ENCODE results near the gene SLC7A14.

Gene SLC7A14

GRCh38 chr3:170469151-170470062 lies 116.5 kb downstream of the SLC7A14 start:
- no peak for DNase-seq

- no peak for DNase-seq
Observed at GRCh38 chr3:170467571-170468147, 118.2 kb downstream of the SLC7A14 start.

DNA sequence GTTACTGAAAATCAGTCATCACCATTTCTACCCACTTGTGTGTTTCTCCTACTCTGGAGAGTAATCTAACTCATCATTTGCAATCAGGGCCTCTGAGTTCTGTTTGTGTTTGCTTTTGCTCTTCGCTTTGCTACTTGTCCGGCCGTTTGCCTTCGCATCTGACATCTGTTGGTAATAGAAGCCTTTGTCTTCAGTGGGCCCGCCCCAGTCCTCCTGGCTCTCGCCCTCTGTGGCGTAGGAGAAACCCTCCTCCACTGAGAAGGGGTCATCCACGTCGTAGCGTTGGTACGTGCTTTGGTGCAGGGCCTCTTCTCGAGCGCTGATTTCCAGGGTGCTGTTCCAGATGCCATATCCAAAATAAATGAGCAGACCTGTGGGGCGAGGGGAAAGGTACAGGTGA lies 118.9 kb downstream of the SLC7A14 start:
- no peak for DNase-seq

GRCh38 chr3:170465955-170466354 lies 119.9 kb downstream of the SLC7A14 start:
- DNase-seq: no peak

DNA sequence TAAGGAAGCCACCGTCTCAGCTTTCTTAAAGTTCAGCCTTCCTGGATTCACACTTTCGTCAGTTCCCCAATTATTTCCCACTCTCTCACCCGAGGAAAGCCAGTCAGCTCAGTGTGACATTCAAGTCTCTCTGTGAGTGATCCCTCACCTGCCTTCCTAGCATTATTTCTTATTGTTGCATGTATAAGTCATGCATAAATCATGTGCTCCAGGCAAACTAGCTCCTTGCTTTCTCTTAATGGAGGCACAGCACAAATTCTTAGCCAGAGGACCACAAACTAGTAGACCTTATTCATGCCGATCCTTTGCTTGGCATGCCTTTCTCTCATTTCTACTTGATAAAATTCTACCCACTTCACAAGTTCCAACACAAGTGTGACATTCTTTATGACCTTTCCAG lies 122.9 kb downstream of the SLC7A14 start:
- no peak for DNase-seq

DNA sequence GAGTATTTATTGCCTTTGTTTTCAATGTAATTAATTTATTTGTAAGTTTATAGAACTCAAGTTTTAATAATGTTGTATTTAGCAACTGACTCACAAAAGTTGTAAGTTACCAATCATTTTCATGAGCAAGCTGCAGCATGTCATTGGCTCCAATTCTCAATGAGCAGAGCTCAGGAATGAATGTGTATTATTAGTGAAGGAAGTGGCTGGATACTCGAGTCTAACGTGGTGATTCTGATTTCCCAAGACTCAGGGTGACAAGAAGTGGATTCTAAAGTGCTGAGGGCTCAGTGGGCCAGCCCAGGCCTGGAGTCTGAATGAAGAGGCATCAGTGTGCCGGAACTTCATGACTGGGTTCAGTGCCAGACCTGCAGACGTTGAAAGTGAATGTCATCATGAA lies 127.6 kb downstream of the SLC7A14 start:
- DNase-seq: no peak

DNA sequence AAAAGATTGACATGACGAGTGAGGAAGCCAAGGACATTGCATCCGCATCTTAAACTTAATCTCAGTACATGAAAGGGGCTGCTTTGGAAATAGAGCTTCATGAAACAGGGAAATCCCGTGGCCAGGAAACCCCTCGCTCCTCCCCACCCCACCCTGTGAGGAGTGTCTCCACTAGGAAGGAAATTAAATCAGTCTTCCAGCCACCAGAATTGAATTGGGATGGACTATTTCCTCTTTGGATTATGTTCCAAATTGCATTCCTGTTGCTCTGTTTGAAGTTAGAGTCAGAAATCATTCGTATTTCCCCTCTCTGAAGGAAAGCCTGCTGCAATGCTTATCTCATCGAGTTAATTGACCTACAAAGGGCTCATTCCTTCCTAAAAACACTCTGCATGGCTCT lies 131.4 kb downstream of the SLC7A14 start:
- no peak for DNase-seq

GRCh38 chr3:170450039-170450438 lies 135.8 kb downstream of the SLC7A14 start:
- DNase-seq: no peak

- DNase-seq: no peak
Observed at GRCh38 chr3:170448584-170448983, 137.3 kb downstream of the SLC7A14 start.

DNA sequence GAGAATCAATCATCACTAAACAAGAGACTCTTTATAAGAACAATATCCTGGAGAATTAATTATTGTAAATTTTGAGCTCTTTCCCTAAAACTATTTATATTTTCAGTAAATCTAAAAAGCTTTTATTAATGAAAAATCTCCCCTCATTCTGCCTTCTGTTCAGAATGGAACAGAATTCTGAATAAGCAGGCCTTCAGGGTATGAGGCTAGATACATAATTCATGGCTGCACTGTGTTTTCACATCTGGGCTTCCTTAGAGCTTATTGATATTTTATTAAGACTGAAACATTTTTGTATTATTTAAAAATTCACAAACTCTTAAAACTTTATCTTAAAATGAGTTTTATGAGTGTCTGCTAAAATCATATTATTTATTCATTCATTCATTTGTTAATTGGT lies 142.4 kb downstream of the SLC7A14 start:
- no peak for DNase-seq

GRCh38 chr3:170442947-170443346 lies 142.9 kb downstream of the SLC7A14 start:
- no peak for DNase-seq

GRCh38 chr3:170441412-170441811 lies 144.5 kb downstream of the SLC7A14 start:
- DNase-seq: no peak

DNA sequence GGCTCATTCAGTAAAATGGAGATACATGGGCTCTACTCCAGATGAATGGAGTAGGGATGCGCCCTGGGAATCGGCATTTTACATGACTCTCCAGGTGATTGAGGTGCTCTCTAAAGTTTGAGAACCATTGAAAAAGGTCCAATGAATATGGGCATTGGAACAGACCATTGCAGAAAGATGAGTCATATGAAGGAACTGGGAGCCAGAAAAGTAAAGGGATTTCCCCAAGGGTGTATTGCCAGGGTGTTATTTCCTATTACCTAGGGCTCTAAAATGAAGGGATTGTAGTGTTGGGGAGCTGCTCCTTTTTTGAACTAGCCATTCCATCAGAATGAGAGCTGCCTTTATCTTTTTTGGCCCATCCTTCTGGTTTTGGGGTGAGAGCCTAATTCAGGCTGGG lies 145.5 kb downstream of the SLC7A14 start:
- no peak for DNase-seq

DNA sequence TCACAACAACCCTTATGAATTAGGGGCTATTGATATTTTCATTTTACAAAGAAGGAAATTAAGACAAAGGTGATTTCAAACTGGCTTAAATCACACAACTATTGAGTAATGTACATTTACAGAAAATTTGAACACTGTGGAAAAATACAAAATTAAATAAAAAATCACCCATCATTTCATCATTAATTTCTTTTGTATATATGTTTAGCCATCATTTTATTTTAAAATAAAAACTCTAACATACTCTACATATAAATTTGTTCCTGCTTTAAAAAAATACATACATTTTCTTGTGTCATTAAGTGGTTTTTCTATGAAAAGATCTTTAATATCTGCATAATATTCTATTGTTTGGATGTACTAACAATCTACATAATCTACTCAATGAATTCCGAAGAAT lies 147.0 kb downstream of the SLC7A14 start:
- DNase-seq: no peak

GRCh38 chr3:170437696-170438407 lies 148.0 kb downstream of the SLC7A14 start:
- no peak for DNase-seq

- no peak for DNase-seq
Observed at GRCh38 chr3:170437176-170437575, 148.7 kb downstream of the SLC7A14 start.

DNA sequence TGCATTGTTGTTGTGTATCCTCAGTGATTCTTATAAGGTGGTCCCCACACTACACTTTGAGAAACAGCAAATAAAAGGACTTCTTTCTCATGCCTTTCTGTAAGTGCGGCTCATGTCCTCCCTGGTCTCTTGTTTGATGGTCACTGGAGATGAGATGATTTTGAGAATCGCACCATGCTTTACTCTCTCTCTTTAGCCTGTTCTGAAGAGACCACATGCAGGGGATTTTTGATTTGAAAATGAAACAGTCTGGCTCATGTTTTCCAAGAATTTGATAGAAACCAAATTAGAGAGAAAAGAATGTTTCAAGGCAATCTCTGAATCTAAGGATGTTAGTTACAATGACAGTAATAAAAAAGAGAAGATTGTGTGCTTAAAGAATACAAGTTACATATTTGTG lies 149.2 kb downstream of the SLC7A14 start:
- DNase-seq: no peak

GRCh38 chr3:170432416-170432815 lies 153.5 kb downstream of the SLC7A14 start:
- DNase-seq: no peak

DNA sequence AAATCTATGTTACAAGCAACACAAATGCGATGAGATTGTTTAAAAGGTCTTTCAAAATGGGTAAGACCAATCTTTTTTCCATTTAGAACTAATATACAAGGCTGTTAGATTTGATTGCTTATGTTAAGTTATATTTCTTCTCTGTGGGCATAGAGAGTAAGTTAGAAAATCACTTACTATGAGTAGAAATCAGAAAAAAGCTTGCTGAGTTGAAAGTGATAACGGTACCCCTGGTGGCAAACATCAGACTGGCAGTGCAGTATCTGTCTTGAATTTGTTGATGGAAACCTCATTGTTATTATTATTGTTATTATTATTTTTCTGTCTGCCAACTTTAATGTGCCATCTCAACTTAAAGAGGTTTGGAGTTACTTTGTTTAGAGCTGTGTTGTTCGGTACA lies 154.8 kb downstream of the SLC7A14 start:
- DNase-seq: no peak

- no peak for DNase-seq
Observed at GRCh38 chr3:170429050-170429449, 156.8 kb downstream of the SLC7A14 start.

DNA sequence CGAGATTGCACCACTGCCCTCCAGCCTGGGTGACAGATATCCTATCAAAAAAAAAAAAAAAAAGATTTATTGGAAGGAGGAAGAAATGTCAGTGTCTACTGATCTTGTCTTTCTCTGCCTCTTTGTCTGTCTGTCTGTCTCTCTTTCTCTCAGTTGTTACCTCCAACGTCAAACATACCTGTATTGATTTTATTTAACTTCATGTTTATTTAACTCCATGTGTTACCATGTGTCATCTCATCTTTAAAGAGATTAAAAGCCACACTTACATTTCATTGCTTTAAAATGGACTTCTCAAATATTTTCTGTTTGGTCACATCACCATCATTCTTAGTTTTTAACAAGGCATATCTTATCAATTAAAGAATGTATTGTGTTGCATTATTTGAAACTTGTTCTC lies 157.8 kb downstream of the SLC7A14 start:
- no peak for DNase-seq

DNA sequence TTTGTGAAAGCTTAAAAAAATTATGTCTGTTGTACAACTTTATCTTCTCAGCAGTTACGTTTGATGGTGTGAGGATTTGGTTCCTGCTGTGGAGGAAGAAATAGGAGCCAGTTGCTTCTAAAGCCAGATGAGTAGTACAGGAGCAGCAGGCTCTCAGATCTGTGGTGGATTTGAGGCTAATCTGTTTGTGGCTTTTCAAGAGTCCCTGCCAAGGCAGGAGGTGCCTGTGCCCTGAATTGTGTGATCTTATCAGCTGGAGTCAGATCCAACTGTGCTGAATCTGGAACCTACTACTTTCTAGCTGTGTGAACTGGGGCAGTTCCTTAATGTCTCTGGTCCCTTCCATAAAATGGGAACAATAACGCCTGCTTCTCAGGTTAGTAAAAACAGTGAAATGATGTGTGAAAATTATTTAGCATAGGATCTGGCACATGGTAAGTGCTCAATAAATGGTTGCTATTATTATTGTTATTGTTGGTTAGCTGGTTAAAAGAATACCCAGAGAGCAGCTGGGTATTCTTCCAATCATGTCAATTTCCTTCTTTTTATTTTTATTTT lies 159.6 kb downstream of the SLC7A14 start:
- peak; percentile 41 for DNase-seq

DNA sequence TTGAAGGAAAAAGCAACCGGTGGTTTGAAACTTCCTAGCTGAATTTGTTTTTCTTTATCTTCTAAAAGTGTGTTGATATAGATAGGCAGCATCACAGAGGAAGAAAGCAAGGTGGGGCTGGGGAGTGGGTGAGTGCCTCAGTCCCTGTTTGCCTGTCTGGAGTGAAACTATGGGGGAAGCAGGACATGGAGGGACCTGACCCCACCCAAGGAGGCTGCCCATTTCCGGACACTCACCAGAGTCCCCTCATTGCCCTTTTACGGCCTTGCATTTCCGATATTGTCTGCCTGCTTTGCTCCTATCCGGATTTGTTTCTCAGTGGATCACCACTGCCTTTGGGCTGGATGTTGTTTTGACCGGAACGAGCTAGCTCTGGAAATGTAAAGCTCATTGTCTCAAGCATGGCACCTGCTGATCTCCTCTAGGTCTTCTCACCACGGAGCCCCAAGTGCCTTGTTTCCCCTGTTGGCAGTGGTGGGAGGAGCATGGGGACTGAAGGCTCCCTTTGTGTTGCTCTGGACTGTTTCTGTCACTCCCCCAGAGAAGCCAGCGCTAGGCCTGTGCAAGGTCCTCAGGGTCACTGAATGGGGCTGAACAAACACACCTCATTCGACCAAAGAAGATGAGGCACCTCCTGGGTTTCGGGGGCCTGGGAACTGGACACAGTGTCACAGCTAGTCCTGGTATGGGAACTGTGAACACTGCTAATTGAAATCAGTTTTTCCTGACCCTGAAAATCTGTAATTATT lies 160.2 kb downstream of the SLC7A14 start:
- no peak for DNase-seq
